Stimulated activated CD4-positive, alpha-beta T cell treated with anti-CD3 and anti-CD28 coated beads, TNF-alpha, amount 100 ng/mL, for 4 hours (primary cell): ENCODE results near the gene MSI2.

ENCODE experiments used
- DNase-seq, 3 experiments: peaks; one replicate each; pipeline ENCODE4 v3.0.0-alpha.2; 2020; ENCODE audit warnings: low read depth in 3 of 3

Gene MSI2

GRCh38 chr17:57637666-57638010, 381.3 kb downstream of the MSI2 start:
- DNase-seq, result no peak

DNA sequence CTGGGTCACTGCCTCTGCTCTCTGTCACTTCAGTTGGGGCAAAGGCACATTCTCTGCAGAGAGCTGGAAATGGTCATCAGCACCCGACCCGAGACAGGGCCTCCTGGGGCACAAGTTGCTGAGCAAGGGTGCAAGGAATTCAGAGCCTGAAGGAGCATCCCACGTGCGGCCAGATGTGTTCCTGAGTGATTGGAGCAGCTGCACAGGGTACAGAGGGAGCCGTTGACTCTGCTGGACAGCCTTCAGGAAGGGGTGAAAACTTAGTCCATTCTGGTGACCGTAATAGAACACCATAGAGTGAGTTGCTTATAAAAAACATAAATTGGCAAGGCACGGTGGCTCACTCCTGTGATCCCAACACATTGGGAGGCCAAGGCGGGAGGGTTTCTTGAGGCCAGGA, 382.0 kb downstream of the MSI2 start:
- DNase-seq, result no peak

DNA sequence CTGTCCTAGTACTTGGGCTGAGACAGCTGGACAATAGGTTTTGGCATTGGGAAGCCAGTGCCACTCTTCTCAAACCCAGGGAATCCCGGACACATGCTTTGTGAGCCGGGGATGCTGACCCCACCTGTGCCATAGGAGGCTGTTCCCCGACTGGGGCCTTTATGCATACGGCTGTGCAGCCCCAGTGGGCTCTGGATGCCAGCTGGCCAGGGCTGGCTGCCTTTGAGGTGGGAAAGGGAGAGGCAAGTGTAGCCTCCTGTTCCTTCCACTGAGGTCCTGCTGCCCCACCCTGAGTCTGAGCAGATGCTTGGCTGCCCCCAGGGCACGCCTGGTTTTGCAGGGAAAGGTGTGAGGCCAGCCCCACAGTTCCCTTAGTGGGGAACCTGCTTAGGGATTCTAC, 383.1 kb downstream of the MSI2 start:
- DNase-seq, result no peak

- no peak for DNase-seq
Observed at GRCh38 chr17:57640079-57640478, 383.8 kb downstream of the MSI2 start.

DNA sequence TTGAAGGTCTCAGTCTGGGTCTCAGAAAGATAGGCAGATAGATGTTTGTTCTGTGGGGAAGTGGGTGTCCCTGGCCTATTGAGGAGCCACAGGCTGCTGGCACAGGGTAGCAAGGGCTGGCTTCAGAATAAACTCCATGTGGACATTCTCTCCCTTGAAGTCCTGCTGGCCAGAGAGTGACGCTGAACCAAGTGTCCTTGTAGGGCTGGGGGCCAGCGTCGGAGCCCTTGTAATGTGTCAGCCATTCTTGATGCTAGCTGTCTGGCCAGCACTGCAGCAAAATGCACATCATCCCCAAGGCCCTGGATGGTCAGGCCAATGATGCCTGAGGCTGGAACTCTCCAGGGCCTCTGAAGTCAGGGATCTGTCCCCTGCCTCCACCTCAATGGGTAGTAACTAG, 385.4 kb downstream of the MSI2 start:
- DNase-seq, result no peak

DNA sequence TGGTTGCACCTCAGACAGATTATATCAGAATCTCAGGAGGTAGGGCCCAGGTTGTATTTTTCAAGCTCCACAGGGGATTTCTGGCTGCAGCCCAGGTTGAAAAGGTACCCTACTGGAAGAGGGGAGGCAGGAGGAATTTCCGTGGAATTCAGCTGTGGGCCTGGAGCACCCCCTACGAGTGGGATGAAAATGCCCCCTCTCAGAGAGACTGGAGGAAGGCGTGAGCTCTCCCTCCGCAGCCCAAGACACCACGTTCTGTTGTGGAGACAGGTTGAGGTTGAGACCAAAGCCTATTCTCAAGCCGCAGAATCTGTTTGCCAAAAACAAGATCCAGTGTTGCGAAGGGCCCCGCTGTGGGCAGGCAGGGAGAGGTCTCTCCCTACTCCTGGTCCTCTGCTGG, 386.7 kb downstream of the MSI2 start:
- DNase-seq, result no peak

DNA sequence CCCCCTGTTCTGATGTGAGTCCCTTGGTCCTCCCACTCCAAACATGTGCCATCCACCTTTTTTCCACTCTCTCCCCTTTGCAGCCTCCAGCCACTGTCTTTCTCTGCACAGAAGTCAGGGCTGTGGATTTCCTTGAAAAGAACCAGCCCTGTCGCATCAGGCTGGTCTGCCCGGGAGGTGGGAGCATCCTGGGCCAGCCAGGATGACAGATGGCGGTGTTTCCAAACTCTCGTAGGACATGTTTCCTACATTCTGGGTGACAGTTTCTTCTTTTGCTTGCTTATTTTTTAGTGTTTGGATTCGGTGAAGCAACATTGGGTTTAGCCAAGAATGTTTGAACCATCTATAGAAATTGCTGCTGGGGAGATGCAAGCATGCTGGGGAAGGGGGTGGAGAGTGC, 388.0 kb downstream of the MSI2 start:
- DNase-seq, result no peak

DNA sequence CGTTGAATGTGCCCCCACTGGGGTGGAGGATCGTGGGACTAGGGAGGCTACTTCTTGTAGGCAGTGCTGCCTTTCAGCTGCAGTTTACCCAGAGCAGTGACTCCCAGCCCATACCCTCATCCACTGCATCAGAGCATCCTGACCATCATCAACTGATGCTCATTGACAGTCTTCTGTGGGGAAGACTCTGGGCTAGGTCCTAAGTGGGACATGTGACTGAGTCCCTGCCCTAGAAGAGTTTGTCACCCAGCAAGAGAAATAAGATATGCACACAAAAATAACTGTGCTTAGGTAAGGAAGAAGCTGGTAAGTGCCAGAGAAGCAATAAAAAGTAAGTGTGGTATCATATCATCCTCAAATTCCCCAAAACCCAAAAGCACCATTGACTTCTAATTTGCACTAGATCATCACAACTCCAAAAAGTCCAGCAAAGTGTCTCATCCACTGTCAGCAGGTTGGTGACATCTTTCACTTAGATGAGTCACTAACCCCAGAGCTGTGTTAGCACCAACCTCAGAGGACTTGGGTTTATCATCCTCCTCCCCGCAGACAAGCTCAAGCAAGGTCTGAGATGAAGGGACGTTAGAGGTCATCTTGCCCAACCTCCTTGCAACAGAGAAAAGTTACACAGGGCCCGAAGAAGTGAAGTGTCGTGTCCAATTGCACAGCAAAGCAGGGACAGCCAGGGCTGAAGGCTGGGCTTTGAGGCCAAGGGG, 389.8 kb downstream of the MSI2 start:
- DNase-seq, result no peak

GRCh38 chr17:57648720-57649119, 392.4 kb downstream of the MSI2 start:
- DNase-seq, result no peak

DNA sequence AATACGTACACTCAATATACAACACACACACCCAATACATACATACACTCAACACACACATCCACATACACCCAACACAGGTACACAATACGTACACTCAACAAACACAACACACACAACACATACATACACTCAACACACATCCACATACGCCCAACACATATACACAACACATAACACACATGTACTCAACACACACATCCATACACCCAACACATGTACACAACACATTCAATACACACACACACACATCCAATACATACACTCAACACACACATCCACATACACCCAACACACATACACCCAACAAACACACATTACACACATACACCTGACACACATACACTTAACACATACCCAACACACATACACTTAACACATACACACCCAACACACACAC, 392.9 kb downstream of the MSI2 start:
- no peak for DNase-seq

DNA sequence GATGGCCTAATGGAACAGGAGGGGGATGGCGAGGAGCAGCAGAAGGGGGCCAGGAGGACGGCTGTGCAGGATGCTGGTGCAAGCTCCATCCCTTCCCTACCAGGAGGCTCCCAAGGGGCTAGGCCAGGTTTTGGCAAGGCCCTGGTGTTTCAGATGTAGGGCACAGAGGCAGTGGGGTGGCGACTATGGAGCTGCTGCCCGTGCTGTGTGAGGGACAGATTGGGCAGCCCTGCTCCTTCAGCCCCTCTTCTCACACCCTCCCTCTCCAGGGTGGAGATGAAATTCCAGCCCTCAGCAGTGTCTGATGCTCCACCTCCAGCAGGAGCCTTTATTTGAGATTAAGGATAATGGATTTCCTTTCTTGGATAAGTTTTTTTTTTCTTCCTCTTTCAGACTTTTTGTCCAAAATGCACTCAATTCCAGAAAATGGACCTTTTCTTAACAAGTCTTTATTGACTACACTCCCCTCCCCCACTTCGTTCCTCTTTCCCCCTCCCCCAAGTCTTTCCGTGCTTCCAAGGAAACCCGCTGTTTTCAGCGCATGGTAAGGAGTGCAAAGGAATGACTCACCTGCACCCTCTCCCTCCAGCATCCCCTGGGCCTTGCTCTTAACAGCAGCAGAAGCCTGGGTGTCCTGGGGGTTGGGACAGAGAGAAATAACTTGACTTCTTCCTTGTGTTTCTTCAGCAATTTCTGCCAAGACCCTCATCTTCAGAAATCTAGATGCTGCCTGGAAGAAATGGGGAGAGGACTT, 393.6 kb downstream of the MSI2 start:
- DNase-seq, result no peak

GRCh38 chr17:57650548-57650947, 394.2 kb downstream of the MSI2 start:
- no peak for DNase-seq

DNA sequence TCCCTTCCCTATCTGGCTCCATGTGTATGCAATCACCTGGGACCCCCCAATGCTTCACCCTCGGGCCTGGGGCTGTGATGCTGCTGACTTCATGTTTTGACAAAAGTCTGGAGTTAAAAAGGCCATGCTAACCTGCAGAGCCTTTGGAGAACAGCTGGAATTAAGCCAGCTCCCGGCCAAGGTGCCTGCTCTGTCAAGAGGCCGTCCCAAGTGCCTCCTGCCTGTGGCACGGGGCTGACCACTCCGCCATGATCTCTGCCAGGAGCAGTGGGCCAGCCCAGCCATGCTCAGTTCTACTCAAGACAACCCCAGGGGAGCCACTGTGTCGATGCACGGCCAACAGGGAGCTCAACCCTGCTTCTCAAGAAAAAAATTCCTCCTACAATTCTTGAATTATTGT, 395.1 kb downstream of the MSI2 start:
- no peak for DNase-seq

GRCh38 chr17:57651996-57652395, 395.7 kb downstream of the MSI2 start:
- DNase-seq, result no peak

- no peak for DNase-seq
Observed at GRCh38 chr17:57652811-57653210, 396.5 kb downstream of the MSI2 start.

DNA sequence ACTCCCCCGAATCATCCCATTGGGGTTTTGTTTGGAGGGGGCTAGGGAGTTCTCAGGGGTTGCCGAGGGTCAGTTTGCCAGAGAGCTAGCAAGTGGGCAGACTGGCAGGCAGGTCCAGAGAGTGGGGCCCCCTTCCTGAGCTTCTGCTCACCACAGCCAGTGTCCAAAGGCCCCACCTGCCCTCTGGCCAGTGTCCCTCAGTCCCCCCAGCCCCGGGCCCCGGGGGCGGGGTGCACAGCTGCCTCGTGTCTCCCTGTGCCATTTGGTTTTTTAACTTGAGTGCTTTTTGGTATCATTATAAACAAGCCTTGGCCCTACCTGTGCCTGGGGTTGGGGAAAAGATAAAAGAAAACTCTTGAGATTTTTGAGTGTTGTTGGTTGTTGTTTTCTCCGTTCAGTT, 397.0 kb downstream of the MSI2 start:
- DNase-seq, result no peak

DNA sequence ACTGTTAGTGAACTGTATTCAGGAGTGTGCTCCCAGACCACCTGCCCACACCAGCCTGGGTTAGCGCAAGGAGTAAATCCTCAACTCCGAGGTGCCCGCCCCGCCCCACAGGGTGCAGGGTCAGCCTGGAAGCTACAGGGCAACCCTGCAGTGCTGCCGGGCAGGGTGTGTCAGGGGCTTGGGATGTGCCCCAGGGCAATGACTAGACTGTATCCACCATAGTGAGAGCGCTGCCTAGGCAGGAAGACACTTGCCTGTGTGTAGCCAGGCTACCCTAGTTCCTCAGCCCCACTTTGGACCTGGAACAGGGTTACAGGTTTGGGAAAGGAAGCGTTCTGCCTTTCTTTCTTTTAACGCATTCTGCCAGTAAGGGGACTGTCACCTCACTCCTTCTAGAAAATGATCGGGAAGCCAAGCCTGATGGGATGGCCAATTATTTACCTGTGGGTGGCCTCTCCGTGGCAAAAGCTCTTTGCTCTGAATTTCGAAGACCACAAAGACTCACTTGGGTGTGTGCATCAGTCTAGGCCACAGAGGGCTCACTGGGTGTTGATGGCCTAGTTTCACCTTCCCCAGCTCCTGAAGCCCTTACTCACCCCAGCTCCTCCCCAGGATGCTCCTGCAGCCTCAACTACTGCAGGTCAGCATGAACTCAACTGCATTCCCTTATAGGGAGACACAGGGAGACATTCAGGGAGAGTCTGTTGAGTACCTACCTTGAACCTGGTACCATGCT, 397.9 kb downstream of the MSI2 start:
- no peak for DNase-seq

GRCh38 chr17:57655553-57655952, 399.2 kb downstream of the MSI2 start:
- DNase-seq, result no peak

- DNase-seq, result no peak
Observed at GRCh38 chr17:57657211-57657610, 400.9 kb downstream of the MSI2 start.

- DNase-seq, result no peak
Observed at GRCh38 chr17:57662041-57662440, 405.7 kb downstream of the MSI2 start.

- no peak for DNase-seq
Observed at GRCh38 chr17:57662644-57663308, 406.5 kb downstream of the MSI2 start.

GRCh38 chr17:57663326-57664070, 407.2 kb downstream of the MSI2 start:
- DNase-seq, result no peak
